GM18868 (cell line): ENCODE results near the gene RPH3AL.
"Not testable (repeated sequence)": the region's sequence is repeated elsewhere in the genome, so short reads cannot be mapped to it uniquely, and the experiment has no call there.

Source experiments
- ATAC-seq: cut with Tn5 transposase; IDR thresholded peaks from one replicate; pipeline ENCODE4 v1.9.1; 2021; ENCODE audit warnings: mild to moderate bottlenecking, moderate library complexity; ENCODE audit not compliant: unreplicated experiment

The RPH3AL gene

GRCh38 chr17:185445-186138 lies 167.0 kb downstream of the RPH3AL start:
- no peak for ATAC-seq

GRCh38 chr17:183021-183420 lies 169.6 kb downstream of the RPH3AL start:
- ATAC-seq = no peak

GRCh38 chr17:182050-182751 lies 170.4 kb downstream of the RPH3AL start:
- no peak for ATAC-seq

- no peak for ATAC-seq
These were observed 171.2 kb downstream of the RPH3AL start, which contains the start of gene DOC2B for GRCh38 chr17:181245-182049. Gene DOC2B, minus strand, starts transcription at chr17:181650. Its CDS starts 171 bp downstream, at chr17:181479.

- no peak for ATAC-seq
These were observed 172.0 kb downstream of the RPH3AL start for GRCh38 chr17:180381-181244.

GRCh38 chr17:179781-180380 lies 172.7 kb downstream of the RPH3AL start:
- no peak for ATAC-seq

- no peak for ATAC-seq
These were observed 173.6 kb downstream of the RPH3AL start for GRCh38 chr17:179066-179432.

GRCh38 chr17:178292-179065 lies 174.1 kb downstream of the RPH3AL start:
- ATAC-seq = no peak

GRCh38 chr17:177762-178161 lies 174.8 kb downstream of the RPH3AL start:
- no peak for ATAC-seq

GRCh38 chr17:177155-177554 lies 175.5 kb downstream of the RPH3AL start:
- no peak for ATAC-seq

GRCh38 chr17:173166-173911 lies 179.3 kb downstream of the RPH3AL start:
- ATAC-seq = no peak

GRCh38 chr17:172401-172800 lies 180.2 kb downstream of the RPH3AL start:
- ATAC-seq = no peak

- no peak for ATAC-seq
These were observed 180.7 kb downstream of the RPH3AL start for GRCh38 chr17:171871-172270.

- ATAC-seq = no peak
These were observed 182.4 kb downstream of the RPH3AL start for GRCh38 chr17:170130-170670.

GRCh38 chr17:168614-169013 lies 184.0 kb downstream of the RPH3AL start:
- not testable (repeated sequence) for ATAC-seq

GRCh38 chr17:165939-166338 lies 186.7 kb downstream of the RPH3AL start:
- no peak for ATAC-seq

- no peak for ATAC-seq
These were observed 188.0 kb downstream of the RPH3AL start for GRCh38 chr17:164303-165235.
